Smooth muscle cell (in vitro differentiated cells): ENCODE data around the gene HS6ST2. TPM values are rescaled to one million over a fixed set of nuclear protein-coding genes. Genes with fewer than 3 reads are reported as not detected.

Experiments used
- DNase-seq: peaks from one replicate; lab custom pipeline; 2025; ENCODE audit not compliant: unreplicated experiment; lab: John Stamatoyannopoulos, UW
- H2AFZ ChIP-seq: fragments of 200-600 bp; sonication (generic); 2 replicates; pipeline ENCODE4 v1.6.0; 2016; ENCODE audit warnings: antibody characterized with exemption, low read depth, mild to moderate bottlenecking
- H3F3A ChIP-seq: fragments of 200-600 bp; sonication (generic); 2 replicates; pipeline ENCODE4 v1.6.0; 2017; ENCODE audit warnings: antibody characterized with exemption, low read depth
- H3K27ac ChIP-seq: fragments of 200-600 bp; sonication (generic); 2 replicates; pipeline ENCODE4 v1.5.1; 2016; ENCODE audit warnings: low read depth, mild to moderate bottlenecking
- H3K27me3 ChIP-seq: fragments of 200-600 bp; sonication (generic); 2 replicates; pipeline ENCODE4 v1.6.1; 2016; ENCODE audit warnings: low read depth, mild to moderate bottlenecking
- H3K36me3 ChIP-seq: fragments of 200-600 bp; sonication (generic); 2 replicates; pipeline ENCODE4 v1.5.1; 2016; ENCODE audit warnings: low read depth
- H3K4me1 ChIP-seq: fragments of 200-600 bp; sonication (generic); 2 replicates; pipeline ENCODE4 v1.5.1; 2016; ENCODE audit warnings: low read depth
- H3K4me2 ChIP-seq: fragments of 200-600 bp; sonication (generic); 2 replicates; pipeline ENCODE4 v1.6.0; 2016; ENCODE audit warnings: mild to moderate bottlenecking
- H3K4me3 ChIP-seq: fragments of 200-600 bp; sonication (generic); 2 replicates; pipeline ENCODE4 v1.5.1; 2016; ENCODE audit warnings: mild to moderate bottlenecking
- H3K79me2 ChIP-seq: fragments of 200-600 bp; sonication (generic); 2 replicates; pipeline ENCODE4 v1.6.0; 2016; ENCODE audit warnings: low read depth, mild to moderate bottlenecking
- H3K9ac ChIP-seq: fragments of 200-600 bp; sonication (generic); 2 replicates; pipeline ENCODE4 v1.6.0; 2016; ENCODE audit warnings: low read depth
- H3K9me3 ChIP-seq: fragments of 200-600 bp; sonication (generic); replicated peaks from 2 replicates; pipeline ENCODE4 v1.5.1; 2016; ENCODE audit warnings: low read depth
- H4K20me1 ChIP-seq: fragments of 200-600 bp; sonication (generic); 2 replicates; pipeline ENCODE4 v1.6.0; 2016; ENCODE audit warnings: low read depth
- CTCF ChIP-seq: fragments of 200-600 bp; sonication (generic); IDR thresholded peaks from 2 replicates; pipeline ENCODE4 v1.5.1; 2017; ENCODE audit warnings: borderline replicate concordance, mild to moderate bottlenecking, antibody characterized with exemption; ENCODE audit not compliant: insufficient read depth, poor library complexity, severe bottlenecking
- WGBS: methylation state at CpG from one replicate; pipeline ENCODE4 v1.1.7; 2016; ENCODE audit warnings: low lambda C conversion rate; 5-methylcytosine and 5-hydroxymethylcytosine counted together
- polyA plus RNA-seq: library from polyadenylated mRNA; unstranded; fragments of >200 nt; fragmentation: Nextera tagmentation; extraction: Ambion mirVana; gene quantifications from 2 replicates; pipeline ENCODE4 v1.2.1, GENCODE V29; 2016
- total RNA-seq: library from RNA; depleted of rRNA; stranded (reverse); fragments of >200 nt; gene quantifications from 2 replicates; pipeline ENCODE4 v1.2.3, GENCODE V29; 2014

The HS6ST2 gene
- total and polyA plus RNA-seq, 2 experiments from 2014 or later, result 12.7 to 13.3 TPM

DNA sequence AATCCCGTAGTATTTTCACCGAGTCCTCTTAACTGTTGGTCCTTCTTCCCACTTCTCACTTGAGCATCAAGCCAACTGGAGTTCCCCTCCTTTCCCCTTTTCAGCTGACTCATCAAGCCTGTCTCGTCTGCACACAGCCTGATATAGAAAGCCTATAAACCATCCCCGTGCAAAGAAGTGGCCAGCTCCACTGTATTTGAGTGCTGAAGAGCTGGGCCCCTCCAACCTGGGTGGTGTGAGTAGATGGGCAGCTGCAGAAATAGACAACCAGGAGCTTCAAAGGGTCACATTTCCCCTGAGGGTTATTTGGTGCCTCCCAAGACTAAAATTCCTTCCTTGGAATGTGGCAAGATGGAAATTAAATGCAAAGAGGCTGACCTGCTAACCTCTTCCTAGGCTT is 199.7 kb downstream of the HS6ST2 start:
- Histone ChIP-seq H3K36me3 (no peaks in the 10 kb centered on the region), H3K27ac (peak overlapping the region; percentile 65), H3K79me2 (no peaks in the 10 kb centered on the region), H3K9ac (no peak overlapping the region), H3K4me3 (no peak overlapping the region), H3K9me3 (no peaks in the 10 kb centered on the region), H2AFZ (no peak overlapping the region), H4K20me1 (no peaks in the 10 kb centered on the region), H3F3A (no peaks in the 10 kb centered on the region), H3K4me2 (no peak overlapping the region), H3K27me3 (no peaks in the 10 kb centered on the region), H3K4me1 (no peaks in the 10 kb centered on the region)
- no peak for TF ChIP-seq CTCF
- WGBS, result 41% methylated on average over 4 of the region's 4 CpGs
- DNase-seq, result no peak

DNA sequence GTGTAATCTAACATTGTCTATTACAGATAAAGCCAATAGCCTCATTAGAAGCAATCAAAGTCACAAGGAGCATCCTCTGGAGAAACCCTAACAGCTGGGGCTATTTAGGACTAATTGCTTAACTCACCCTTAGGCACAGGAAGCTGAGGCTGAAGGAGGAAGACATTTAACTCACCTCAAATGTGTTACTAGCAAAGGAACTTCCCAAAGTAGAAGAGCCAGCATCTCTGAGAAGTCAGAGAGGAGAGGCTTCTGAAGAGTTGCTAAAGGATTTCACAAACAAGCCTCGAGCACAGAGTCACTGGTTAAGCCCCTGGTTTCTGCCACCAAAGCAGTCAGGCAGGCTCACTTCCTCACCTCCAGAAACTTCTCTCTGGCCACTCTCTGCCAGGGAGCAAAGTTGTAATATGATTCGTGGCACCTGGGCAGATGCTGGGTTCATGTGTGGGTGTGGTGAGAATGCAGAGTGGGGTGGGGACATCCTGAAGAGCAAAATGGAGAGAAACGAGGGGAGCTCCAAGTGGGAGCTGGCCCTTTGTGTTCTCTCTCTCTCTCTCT is 201.3 kb downstream of the HS6ST2 start:
- Histone ChIP-seq H3F3A (no peaks in the 10 kb centered on the region), H3K27me3 (no peaks in the 10 kb centered on the region), H3K9me3 (no peaks in the 10 kb centered on the region), H3K27ac (peak overlapping the region; percentile 2), H4K20me1 (no peaks in the 10 kb centered on the region), H3K36me3 (no peaks in the 10 kb centered on the region), H2AFZ (no peak overlapping the region), H3K4me1 (no peaks in the 10 kb centered on the region), H3K4me3 (no peak overlapping the region), H3K9ac (no peak overlapping the region), H3K4me2 (no peak overlapping the region), H3K79me2 (no peaks in the 10 kb centered on the region)
- DNase-seq, result no peak
- WGBS, result 43% methylated on average over 3 of the region's 3 CpGs
- no peak for TF ChIP-seq CTCF

DNA sequence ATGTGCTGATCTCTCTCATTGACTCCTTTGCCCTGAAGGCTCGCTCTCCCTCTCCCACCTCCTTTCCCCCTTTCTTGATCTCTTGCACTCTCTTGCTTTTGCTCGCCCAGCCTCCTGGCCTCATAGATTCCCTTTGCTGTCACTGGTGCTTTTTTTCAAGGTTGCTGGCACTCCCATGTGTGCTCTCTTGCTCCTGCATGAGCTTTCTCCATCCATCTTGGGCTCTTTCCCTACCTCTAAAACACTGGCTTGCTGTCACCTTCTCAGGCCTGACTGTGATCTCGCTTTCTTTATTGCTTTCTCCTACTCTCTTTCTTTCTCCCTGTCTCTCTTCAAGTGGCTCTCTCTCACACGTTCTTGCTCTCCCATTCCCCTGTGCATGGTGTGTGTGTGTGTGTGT is 202.0 kb downstream of the HS6ST2 start:
- WGBS, result 71% methylated on average over 4 of the region's 4 CpGs
- Histone ChIP-seq H3K9ac (no peak overlapping the region), H3K4me1 (no peaks in the 10 kb centered on the region), H3K9me3 (no peaks in the 10 kb centered on the region), H3K27ac (no peak overlapping the region), H3K79me2 (no peaks in the 10 kb centered on the region), H3K36me3 (no peaks in the 10 kb centered on the region), H3K4me3 (no peak overlapping the region), H3K27me3 (no peaks in the 10 kb centered on the region), H2AFZ (no peak overlapping the region), H3K4me2 (no peak overlapping the region), H4K20me1 (no peaks in the 10 kb centered on the region), H3F3A (no peaks in the 10 kb centered on the region)
- no peak for DNase-seq
- TF ChIP-seq CTCF, result no peak

- no peaks in the 10 kb centered on the region for H4K20me1 ChIP-seq
- WGBS, result 35% methylated on average over 3 of the region's 3 CpGs
- no peak for TF ChIP-seq CTCF
- peak overlapping the region; percentile 75 for H3K27ac ChIP-seq
- H3F3A ChIP-seq, result no peaks in the 10 kb centered on the region
- DNase-seq, result no peak
- no peaks in the 10 kb centered on the region for H3K36me3 ChIP-seq
- no peak overlapping the region for H3K4me3 ChIP-seq
- no peak overlapping the region for H3K4me2 ChIP-seq
- H3K9ac ChIP-seq, result no peak overlapping the region
- no peak overlapping the region for H2AFZ ChIP-seq
- H3K4me1 ChIP-seq, result no peaks in the 10 kb centered on the region
- H3K79me2 ChIP-seq, result no peaks in the 10 kb centered on the region
- H3K9me3 ChIP-seq, result no peaks in the 10 kb centered on the region
- H3K27me3 ChIP-seq, result no peaks in the 10 kb centered on the region
These were observed 207.3 kb downstream of the HS6ST2 start for GRCh38 chrX:132751063-132751690.
